CD14-positive monocyte (primary cell): Measurements from ENCODE around the gene ASTN2. TPM values are rescaled to one million over a fixed set of nuclear protein-coding genes. Genes with fewer than 3 reads are reported as not detected.

Source experiments
- DNase-seq, 3 donors: peaks; one replicate each; pipeline ENCODE4 v3.0.0-alpha.2; 2011 to 2022
- H2AFZ ChIP-seq: 2 replicates; pipeline ENCODE4 v1.6.0; 2012; ENCODE audit warnings: mild to moderate bottlenecking, low read depth, low read length, inconsistent platforms; ENCODE audit not compliant: insufficient read depth, poor library complexity, severe bottlenecking
- H3K27ac ChIP-seq, 2 donors: 1 replicate in 1 of 2; 2 replicates in 1 of 2; pipeline ENCODE4 v1.5.1; 2012 to 2013; ENCODE audit warnings: low read length in 2 of 2, control low read depth in 1 of 2, inconsistent platforms in 1 of 2, low read depth in 1 of 2, mild to moderate bottlenecking in 1 of 2
- H3K27me3 ChIP-seq, 2 donors: one replicate each; pipeline versions ENCODE4 v1.6.0 to v1.6.1; 2011 to 2013; ENCODE audit warnings: low read length in 2 of 2; ENCODE audit not compliant: control insufficient read depth in 2 of 2, insufficient read depth in 2 of 2
- H3K36me3 ChIP-seq, 2 donors: replicated peaks in 1 of 2; 1 replicate in 1 of 2; 2 replicates in 1 of 2; pipeline versions ENCODE4 v1.5.1 to v1.6.1; 2012 to 2013; ENCODE audit warnings: low read length in 2 of 2, control low read depth in 1 of 2, inconsistent platforms in 1 of 2, mild to moderate bottlenecking in 1 of 2; ENCODE audit not compliant: insufficient read depth in 2 of 2, control insufficient read depth in 1 of 2
- H3K4me1 ChIP-seq, 2 donors: 1 replicate in 1 of 2; 2 replicates in 1 of 2; pipeline versions ENCODE4 v1.5.1 to v1.6.1; 2012 to 2013; ENCODE audit warnings: low read length in 2 of 2, control low read depth in 1 of 2, inconsistent platforms in 1 of 2, mild to moderate bottlenecking in 1 of 2, moderate library complexity in 1 of 2; ENCODE audit not compliant: insufficient read depth in 2 of 2, control insufficient read depth in 1 of 2
- H3K4me2 ChIP-seq: replicated peaks from 2 replicates; pipeline ENCODE3; 2012; ENCODE audit warnings: low read length, moderate library complexity, mild to moderate bottlenecking; ENCODE audit not compliant: poor library complexity, severe bottlenecking; ENCODE audit errors: extremely low read depth
- H3K4me3 ChIP-seq, 3 experiments: fragments of 200-600 bp in 1 of 3; sonication (generic) in 1 of 3; replicated peaks in 1 of 3; 1 replicate in 2 of 3; 2 replicates in 1 of 3; pipeline ENCODE4 v1.5.1; 2011 to 2013; ENCODE audit warnings: low read length in 3 of 3, mild to moderate bottlenecking in 3 of 3, control low read depth in 2 of 3, low read depth in 2 of 3, inconsistent platforms in 1 of 3, moderate library complexity in 1 of 3
- H3K79me2 ChIP-seq: 2 replicates; pipeline ENCODE4 v1.6.0; 2012; ENCODE audit warnings: mild to moderate bottlenecking, control low read depth, inconsistent platforms, low read length, moderate library complexity; ENCODE audit not compliant: insufficient read depth
- H3K9ac ChIP-seq: 2 replicates; pipeline ENCODE4 v1.6.0; 2017; ENCODE audit warnings: low read length, mild to moderate bottlenecking; ENCODE audit not compliant: insufficient read depth, poor library complexity, severe bottlenecking
- H3K9me3 ChIP-seq, 2 donors: replicated peaks in 1 of 2; 1 replicate in 1 of 2; 2 replicates in 1 of 2; pipeline versions ENCODE4 v1.5.1 to v1.6.1; 2012 to 2013; ENCODE audit warnings: low read length in 2 of 2, control low read depth in 1 of 2; ENCODE audit not compliant: control insufficient read depth in 1 of 2, insufficient read depth in 1 of 2
- H4K20me1 ChIP-seq: 2 replicates; pipeline ENCODE4 v1.6.0; 2012; ENCODE audit warnings: mild to moderate bottlenecking, low read length, control low read depth, moderate library complexity; ENCODE audit not compliant: insufficient read depth
- H3K27ac Mint-ChIP-seq, 7 donors: one replicate each; pipeline ENCODE4 v1.8.0; 2020; ENCODE audit warnings: mild to moderate bottlenecking in 7 of 7, mixed read lengths in 7 of 7, moderate library complexity in 6 of 7, inconsistent platforms in 2 of 7
- H3K27me3 Mint-ChIP-seq, 3 donors: one replicate each; pipeline ENCODE4 v1.8.0; 2021 to 2022; ENCODE audit warnings: low read depth in 3 of 3, mild to moderate bottlenecking in 3 of 3, mixed read lengths in 3 of 3, moderate library complexity in 3 of 3, inconsistent platforms in 1 of 3
- H3K36me3 Mint-ChIP-seq, 2 donors: one replicate each; pipeline ENCODE4 v1.8.0; 2020; ENCODE audit warnings: mixed read lengths in 2 of 2, inconsistent platforms in 1 of 2, mild to moderate bottlenecking in 1 of 2
- H3K4me1 Mint-ChIP-seq: one replicate; pipeline ENCODE4 v1.8.0; 2020; ENCODE audit warnings: mild to moderate bottlenecking, mixed read lengths
- H3K4me3 Mint-ChIP-seq, 2 donors: one replicate each; pipeline ENCODE4 v1.8.0; 2020; ENCODE audit warnings: mild to moderate bottlenecking in 2 of 2, mixed read lengths in 2 of 2, moderate library complexity in 1 of 2
- H3K9me3 Mint-ChIP-seq, 7 donors: one replicate each; pipeline ENCODE4 v1.8.0; 2020 to 2022; ENCODE audit warnings: mixed read lengths in 7 of 7, mild to moderate bottlenecking in 6 of 7, moderate library complexity in 6 of 7, inconsistent platforms in 2 of 7
- WGBS: methylation state at CpG from one replicate; pipeline ENCODE4 v1.1.5; 2013; ENCODE audit warnings: missing lambda C conversion rate; ENCODE audit not compliant: insufficient coverage; 5-methylcytosine and 5-hydroxymethylcytosine counted together
- intact Hi-C, 2 donors: fragments of 100-400 bp; cut with micrococcal nuclease; formaldehyde crosslinking; loops; one replicate each; pipeline versions ENCODE4 v1.15.0 to v1.15.1; 2023
- polyA plus RNA-seq, 3 donors: library from polyadenylated mRNA; depleted of rRNA in 1 of 3; unstranded in 2 of 3; stranded (reverse) in 1 of 3; fragments of 300-500 nt in 2 of 3; fragments of >200 nt in 1 of 3; fragmentation: Illumina TruSeq in 2 of 3; gene quantifications; 1 replicate in 2 of 3; 2 replicates in 1 of 3; pipeline ENCODE4 v1.2.3, GENCODE V29; 2012 to 2021
- TF ChIP-seq, protein P1 (sequence below): fragments of 200-600 bp; IDR thresholded peaks from one replicate; pipeline ENCODE4 v1.8.0; 2022; ENCODE audit warnings: antibody characterized with exemption, mild to moderate bottlenecking

Gene ASTN2
- polyA plus RNA-seq, 3 donors, result not detected

DNA sequence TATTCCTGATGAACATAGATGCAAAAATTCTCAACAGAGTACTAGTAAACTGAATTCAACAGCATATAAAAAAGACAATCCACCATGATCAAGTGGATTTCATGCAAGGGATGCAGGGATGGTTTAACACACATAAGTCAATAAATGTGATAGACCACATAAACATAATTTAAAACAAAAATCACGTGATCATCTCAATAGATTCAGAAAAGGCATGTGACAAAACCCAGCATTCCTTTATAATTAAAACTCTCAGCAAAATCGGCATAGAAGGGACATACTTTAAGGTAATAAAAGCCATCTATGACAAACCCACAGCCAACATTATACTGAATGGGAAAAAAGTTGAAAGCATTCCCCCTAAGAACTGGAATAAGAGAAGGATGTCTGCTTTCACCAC, 894.6 kb downstream of the ASTN2 start:
- peaks cover 0 to 7% (median 6%) of the 10 kb centered on the region in 3 donors for H3K27me3 Mint-ChIP-seq

GRCh38 chr9:116516456-116516855, 898.4 kb downstream of the ASTN2 start:
- H3K4me1 ChIP-seq, result no peaks in the 10 kb centered on the region
- Mint-ChIP-seq H3K4me3 (no peak overlapping the region), H3K4me1 (no peaks in the 10 kb centered on the region), H3K27me3 (peaks cover 2 to 6% (median 5%) of the 10 kb centered on the region in 3 donors), H3K27ac (no peak overlapping the region), H3K9me3 (peaks cover 16 to 33% (median 24%) of the 10 kb centered on the region in 7 donors), H3K36me3 (no peaks in the 10 kb centered on the region)
- no peak overlapping the region for H3K4me2 ChIP-seq
- TF ChIP-seq, protein P1, sequence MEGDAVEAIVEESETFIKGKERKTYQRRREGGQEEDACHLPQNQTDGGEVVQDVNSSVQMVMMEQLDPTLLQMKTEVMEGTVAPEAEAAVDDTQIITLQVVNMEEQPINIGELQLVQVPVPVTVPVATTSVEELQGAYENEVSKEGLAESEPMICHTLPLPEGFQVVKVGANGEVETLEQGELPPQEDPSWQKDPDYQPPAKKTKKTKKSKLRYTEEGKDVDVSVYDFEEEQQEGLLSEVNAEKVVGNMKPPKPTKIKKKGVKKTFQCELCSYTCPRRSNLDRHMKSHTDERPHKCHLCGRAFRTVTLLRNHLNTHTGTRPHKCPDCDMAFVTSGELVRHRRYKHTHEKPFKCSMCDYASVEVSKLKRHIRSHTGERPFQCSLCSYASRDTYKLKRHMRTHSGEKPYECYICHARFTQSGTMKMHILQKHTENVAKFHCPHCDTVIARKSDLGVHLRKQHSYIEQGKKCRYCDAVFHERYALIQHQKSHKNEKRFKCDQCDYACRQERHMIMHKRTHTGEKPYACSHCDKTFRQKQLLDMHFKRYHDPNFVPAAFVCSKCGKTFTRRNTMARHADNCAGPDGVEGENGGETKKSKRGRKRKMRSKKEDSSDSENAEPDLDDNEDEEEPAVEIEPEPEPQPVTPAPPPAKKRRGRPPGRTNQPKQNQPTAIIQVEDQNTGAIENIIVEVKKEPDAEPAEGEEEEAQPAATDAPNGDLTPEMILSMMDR, result no peak
- no peak overlapping the region for H3K27ac ChIP-seq
- no peak overlapping the region for H3K4me3 ChIP-seq
- H3K36me3 ChIP-seq, result no peaks in the 10 kb centered on the region
- 40% methylated on average over 1 of the region's 1 CpG for WGBS
- peaks cover 12 to 20% of the 10 kb centered on the region in 2 donors for H3K9me3 ChIP-seq
- H2AFZ ChIP-seq, result no peak overlapping the region
- intact Hi-C loops, result no loop called here
- H4K20me1 ChIP-seq, result no peaks in the 10 kb centered on the region
- no peaks in the 10 kb centered on the region for H3K79me2 ChIP-seq
- no peak for DNase-seq
- no peak overlapping the region for H3K9ac ChIP-seq
- no peaks in the 10 kb centered on the region for H3K27me3 ChIP-seq

More for the DNA sequence above, 894.6 kb downstream of the ASTN2 start:
- Histone ChIP-seq H3K9ac (no peak overlapping the region), H3K79me2 (no peaks in the 10 kb centered on the region), H3K27me3 (no peaks in the 10 kb centered on the region), H3K4me2 (no peak overlapping the region), H3K9me3 (peaks cover 3 to 12% of the 10 kb centered on the region in 2 donors), H3K4me3 (no peak overlapping the region), H3K36me3 (no peaks in the 10 kb centered on the region), H3K27ac (no peak overlapping the region), H2AFZ (no peak overlapping the region), H4K20me1 (no peaks in the 10 kb centered on the region), H3K4me1 (no peaks in the 10 kb centered on the region)
- Mint-ChIP-seq H3K9me3 (peaks cover 8 to 21% (median 13%) of the 10 kb centered on the region in 7 donors), H3K27ac (no peak overlapping the region), H3K4me1 (no peaks in the 10 kb centered on the region), H3K36me3 (no peaks in the 10 kb centered on the region), H3K4me3 (no peak overlapping the region)
- TF ChIP-seq, protein P1, result no peak
- intact Hi-C loops, result no loop called here
- DNase-seq, result no peak
- WGBS, result no CpG with 5 or more reads among the region's 2 CpGs
